LNCAP (cell line): ENCODE measurements around the gene IL6ST.

Source experiments
- TF ChIP-seq, protein P1 (sequence below): fragments of 450-650 bp; IDR thresholded peaks from 2 replicates; pipeline ENCODE4 v1.5.1; 2017; ENCODE audit warnings: mild to moderate bottlenecking

The IL6ST gene

DNA sequence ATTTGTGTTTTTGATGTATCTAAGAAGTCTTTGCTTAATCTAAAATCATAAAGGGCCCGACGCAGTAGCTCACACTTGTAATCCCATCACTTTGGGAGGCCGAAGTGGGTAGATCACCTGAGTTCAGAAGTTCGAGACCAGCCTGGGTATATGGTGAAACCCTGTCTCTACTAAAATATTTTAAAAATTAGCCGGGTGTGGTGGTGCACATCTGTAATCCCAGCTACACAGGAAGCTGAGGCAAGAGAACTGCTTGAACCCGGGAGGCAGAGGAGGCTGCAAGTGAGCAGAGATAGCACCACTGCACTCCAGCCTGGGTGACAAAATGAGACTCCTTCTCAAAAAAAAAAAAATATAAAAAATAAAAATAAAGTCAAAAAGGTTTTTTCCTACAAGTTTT, 9.6 kb downstream of the IL6ST start:
- TF ChIP-seq, protein P1, sequence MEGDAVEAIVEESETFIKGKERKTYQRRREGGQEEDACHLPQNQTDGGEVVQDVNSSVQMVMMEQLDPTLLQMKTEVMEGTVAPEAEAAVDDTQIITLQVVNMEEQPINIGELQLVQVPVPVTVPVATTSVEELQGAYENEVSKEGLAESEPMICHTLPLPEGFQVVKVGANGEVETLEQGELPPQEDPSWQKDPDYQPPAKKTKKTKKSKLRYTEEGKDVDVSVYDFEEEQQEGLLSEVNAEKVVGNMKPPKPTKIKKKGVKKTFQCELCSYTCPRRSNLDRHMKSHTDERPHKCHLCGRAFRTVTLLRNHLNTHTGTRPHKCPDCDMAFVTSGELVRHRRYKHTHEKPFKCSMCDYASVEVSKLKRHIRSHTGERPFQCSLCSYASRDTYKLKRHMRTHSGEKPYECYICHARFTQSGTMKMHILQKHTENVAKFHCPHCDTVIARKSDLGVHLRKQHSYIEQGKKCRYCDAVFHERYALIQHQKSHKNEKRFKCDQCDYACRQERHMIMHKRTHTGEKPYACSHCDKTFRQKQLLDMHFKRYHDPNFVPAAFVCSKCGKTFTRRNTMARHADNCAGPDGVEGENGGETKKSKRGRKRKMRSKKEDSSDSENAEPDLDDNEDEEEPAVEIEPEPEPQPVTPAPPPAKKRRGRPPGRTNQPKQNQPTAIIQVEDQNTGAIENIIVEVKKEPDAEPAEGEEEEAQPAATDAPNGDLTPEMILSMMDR = no peak

DNA sequence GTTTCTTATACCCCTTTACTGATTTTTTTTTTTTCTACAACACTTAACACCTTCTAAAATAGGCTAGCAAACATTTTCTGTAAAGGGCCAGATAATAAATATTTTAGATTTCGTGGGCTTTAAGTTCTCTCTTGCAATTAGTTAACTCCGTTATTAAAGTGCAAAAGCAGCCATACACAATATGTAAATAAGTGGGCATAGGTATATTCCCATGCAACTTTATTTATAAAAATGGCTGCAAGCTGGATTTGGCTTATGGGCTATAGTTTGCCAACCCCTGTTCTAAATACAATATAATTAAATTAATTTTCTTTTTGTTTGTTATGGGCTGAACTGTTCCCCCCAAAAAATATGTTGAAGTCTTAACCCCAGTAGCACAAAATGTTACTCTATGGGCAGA, 10.8 kb downstream of the IL6ST start:
- TF ChIP-seq, protein P1 = no peak

DNA sequence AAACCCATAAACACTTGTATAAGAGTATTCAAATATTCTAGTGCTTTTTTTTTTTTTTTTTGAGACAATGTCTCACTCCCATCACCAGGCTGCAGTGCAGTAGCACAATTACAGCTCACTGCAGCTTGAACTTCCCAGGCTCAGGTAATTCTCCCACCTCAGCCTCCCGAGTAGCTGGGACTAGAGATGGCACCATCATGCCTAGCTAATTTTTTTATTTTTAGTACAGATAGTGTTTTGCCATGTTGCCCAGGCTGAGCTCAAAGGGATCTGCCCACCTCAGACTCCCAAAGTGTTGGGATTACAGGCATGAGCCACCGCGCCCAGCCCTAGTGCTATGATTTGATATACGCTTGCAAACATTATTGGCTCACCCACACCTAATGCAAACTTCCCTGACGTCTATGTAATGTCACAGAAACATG, 11.8 kb downstream of the IL6ST start:
- TF ChIP-seq, protein P1 = no peak; the same call in 1 of the 2 replicates

- TF ChIP-seq, protein P1 = no peak
Measured at GRCh38 chr5:55973296-55973695, 21.5 kb downstream of the IL6ST start.

GRCh38 chr5:55969956-55970355, 24.8 kb downstream of the IL6ST start:
- TF ChIP-seq, protein P1 = no peak

DNA sequence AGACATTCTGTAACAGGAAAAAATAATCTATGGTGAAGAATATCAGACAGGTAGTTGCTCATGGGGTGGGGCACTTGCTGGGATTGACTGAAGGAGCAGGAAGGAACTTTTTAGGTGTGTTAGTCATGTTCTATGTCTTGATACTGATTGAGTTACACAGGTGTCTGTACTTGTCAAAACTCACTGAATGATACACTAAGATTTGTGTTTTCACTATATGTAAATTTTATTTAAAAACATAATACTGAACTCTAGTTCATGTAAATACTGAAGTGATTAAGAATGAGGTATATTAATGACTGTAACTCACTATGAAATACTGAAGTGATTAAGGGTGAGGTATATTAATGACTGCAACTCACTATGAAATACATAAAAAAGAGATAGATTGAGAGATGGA, 28.5 kb downstream of the IL6ST start:
- TF ChIP-seq, protein P1 = no peak

- TF ChIP-seq, protein P1 = no peak
Measured at GRCh38 chr5:55965525-55965924, 29.2 kb downstream of the IL6ST start.

DNA sequence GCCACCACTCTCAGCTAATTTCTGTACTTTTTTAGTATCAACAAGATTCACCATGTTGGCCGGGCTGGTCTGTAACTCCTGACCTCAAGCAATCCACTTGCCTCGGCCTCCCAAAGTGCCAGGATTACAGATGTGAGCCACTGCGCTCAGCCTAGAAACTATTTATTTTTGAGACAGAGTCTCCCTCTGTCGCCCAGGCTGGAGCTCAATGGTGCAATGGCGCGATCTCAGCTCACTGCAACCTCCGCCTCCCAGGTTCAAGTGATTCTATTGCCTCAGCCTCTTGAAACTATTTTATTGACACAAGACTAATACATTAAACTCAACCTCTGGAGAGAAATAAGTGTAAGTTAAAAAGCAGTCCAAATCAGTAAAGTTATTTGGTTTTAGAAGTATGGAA, 34.0 kb downstream of the IL6ST start:
- TF ChIP-seq, protein P1 = no peak
